Keratinocyte (primary cell): ENCODE measurements around the gene GABARAPL1. TPM values are rescaled to one million over a fixed set of nuclear protein-coding genes. Genes with fewer than 3 reads are reported as not detected.

Experiments
- DNase-seq: peaks from one replicate; pipeline ENCODE4 v3.0.0-alpha.2; 2011; ENCODE audit warnings: low read depth, missing footprints, low spot score
- FAIRE-seq: peaks from 2 replicates; lab custom pipeline; 2011; peaks lifted over from hg19 to GRCh38; lab: Jason Lieb, UNC
- H2AFZ ChIP-seq: 2 replicates; pipeline ENCODE4 v1.6.0; 2012; ENCODE audit warnings: low read length, control low read depth, inconsistent platforms; ENCODE audit not compliant: control insufficient read depth
- H3K27ac ChIP-seq: 2 replicates; pipeline ENCODE4 v1.5.1; 2011; ENCODE audit warnings: low read length; ENCODE audit not compliant: control insufficient read depth, insufficient read depth
- H3K27me3 ChIP-seq: 3 replicates; pipeline ENCODE4 v1.6.0; 2011; ENCODE audit warnings: low read length; ENCODE audit not compliant: control insufficient read depth, insufficient read depth; ENCODE audit errors: extremely low read depth
- H3K36me3 ChIP-seq, 2 experiments: 2 replicates in 1 of 2; 3 replicates in 1 of 2; pipeline ENCODE4 v1.5.1; 2011; ENCODE audit warnings: low read length in 2 of 2, mild to moderate bottlenecking in 1 of 2; ENCODE audit not compliant: control insufficient read depth in 2 of 2, insufficient read depth in 2 of 2; ENCODE audit errors: extremely low read depth in 1 of 2
- H3K4me1 ChIP-seq: 3 replicates; pipeline ENCODE4 v1.5.1; 2011; ENCODE audit warnings: low read length; ENCODE audit not compliant: control insufficient read depth, insufficient read depth; ENCODE audit errors: extremely low read depth
- H3K4me2 ChIP-seq: 3 replicates; pipeline ENCODE4 v1.6.0; 2011; ENCODE audit warnings: low read depth, low read length; ENCODE audit not compliant: control insufficient read depth, insufficient read depth; ENCODE audit errors: extremely low read depth
- H3K4me3 ChIP-seq, 3 experiments: fragments of 200-600 bp in 1 of 3; sonication (generic) in 1 of 3; 2 replicates in 2 of 3; 3 replicates in 1 of 3; pipeline ENCODE4 v1.5.1; 2011 to 2016; ENCODE audit warnings: low read length in 3 of 3, mild to moderate bottlenecking in 3 of 3, control low read depth in 2 of 3, inconsistent platforms in 1 of 3, low read depth in 1 of 3, mixed read lengths in 1 of 3, mixed run types in 1 of 3, moderate library complexity in 1 of 3; ENCODE audit not compliant: control insufficient read depth in 2 of 3, insufficient read depth in 2 of 3; ENCODE audit errors: extremely low read depth in 1 of 3
- H3K79me2 ChIP-seq: 2 replicates; pipeline ENCODE4 v1.6.0; 2012; ENCODE audit warnings: low read length; ENCODE audit not compliant: control insufficient read depth, insufficient read depth
- H3K9ac ChIP-seq: 3 replicates; pipeline ENCODE4 v1.6.0; 2011; ENCODE audit warnings: low read length; ENCODE audit not compliant: control insufficient read depth, insufficient read depth; ENCODE audit errors: extremely low read depth
- H3K9me1 ChIP-seq: 3 replicates; pipeline ENCODE4 v1.6.0; 2011; ENCODE audit warnings: low read length; ENCODE audit not compliant: control insufficient read depth, insufficient read depth; ENCODE audit errors: extremely low read depth
- H3K9me3 ChIP-seq: 2 replicates; pipeline ENCODE4 v1.5.1; 2012; ENCODE audit warnings: low read depth, low read length; ENCODE audit not compliant: control insufficient read depth
- H4K20me1 ChIP-seq: 3 replicates; pipeline ENCODE4 v1.6.0; 2011; ENCODE audit warnings: low read length; ENCODE audit not compliant: control insufficient read depth, insufficient read depth; ENCODE audit errors: extremely low read depth
- CTCF ChIP-seq, 3 experiments: IDR thresholded peaks in 1 of 3; conservative IDR thresholded peaks in 1 of 3; optimal IDR thresholded peaks in 1 of 3; 2 replicates in 2 of 3; 3 replicates in 1 of 3; pipeline versions ENCODE3 to v1.5.1; 2011; ENCODE audit warnings: low read length in 3 of 3, mild to moderate bottlenecking in 3 of 3, moderate library complexity in 2 of 3, control low read depth in 1 of 3, inconsistent platforms in 1 of 3; ENCODE audit not compliant: insufficient read depth in 2 of 3; ENCODE audit errors: extremely low read depth in 1 of 3
- EZH2 ChIP-seq: IDR thresholded peaks from one replicate; pipeline ENCODE4 v1.6.1; 2012; ENCODE audit warnings: inconsistent platforms, mild to moderate bottlenecking, low read length, moderate library complexity
- dilution Hi-C: fragments of 300-500 bp; cut with MboI; formaldehyde crosslinking; loops from one replicate; pipeline ENCODE4 v1.7.0; 2020; ENCODE audit warnings: low sequenced_read_pairs; ENCODE audit not compliant: extremely low pct_ligation_motif_present
- polyA plus RNA-seq, 5 experiments: library from polyadenylated mRNA; depleted of rRNA in 3 of 5; stranded (reverse) in 3 of 5; stranded (forward) in 1 of 5; unstranded in 1 of 5; fragments of >200 nt; gene quantifications; 1 replicate in 1 of 5; 2 replicates in 3 of 5; 3 replicates in 1 of 5; pipeline versions ENCODE4 v1.2.1 to v1.2.3, GENCODE V29; 2011 to 2012; ENCODE audit warnings: missing spikeins in 2 of 5, low read depth in 1 of 5, low replicate concordance in 1 of 5

Gene GABARAPL1
- polyA plus RNA-seq, 1 donor (not counting 4 experiments of a cell fraction or from before 2014, with no cell fraction given): 24.3 TPM

GRCh38 chr12:10165421-10165820, 47.3 kb upstream of the GABARAPL1 start:
- H3K4me1 ChIP-seq: peaks cover 12% of the 10 kb centered on the region
- no peak overlapping the region for H3K4me3 ChIP-seq
- no peaks in the 10 kb centered on the region for H4K20me1 ChIP-seq
- no peaks in the 10 kb centered on the region for H3K36me3 ChIP-seq
- no peak overlapping the region for H3K9ac ChIP-seq
- H3K9me3 ChIP-seq: no peaks in the 10 kb centered on the region
- H3K79me2 ChIP-seq: no peaks in the 10 kb centered on the region
- no peaks in the 10 kb centered on the region for H3K27me3 ChIP-seq
- no peak overlapping the region for H3K27ac ChIP-seq
- DNase-seq: no peak
- no peak overlapping the region for H3K4me2 ChIP-seq
- TF ChIP-seq CTCF (optimal IDR thresholded peaks at IDR 0.05 in 1 of 3, IDR thresholded peaks at IDR 0.05 in 1 of 3, conservative IDR thresholded peaks at IDR 0.05 in 1 of 3; ENCODE audit: extremely low read depth in 1 of 3, insufficient read depth in 2 of 3, low read length in 3 of 3) (no peak), EZH2 (no peak)
- dilution Hi-C loops: loop anchor here (10.0 kb wide), 1 partner anchor 59 kb away; no protein-coding TSS in a partner anchor
- FAIRE-seq: no peak
- H2AFZ ChIP-seq: no peak overlapping the region
- H3K9me1 ChIP-seq: no peaks in the 10 kb centered on the region

DNA sequence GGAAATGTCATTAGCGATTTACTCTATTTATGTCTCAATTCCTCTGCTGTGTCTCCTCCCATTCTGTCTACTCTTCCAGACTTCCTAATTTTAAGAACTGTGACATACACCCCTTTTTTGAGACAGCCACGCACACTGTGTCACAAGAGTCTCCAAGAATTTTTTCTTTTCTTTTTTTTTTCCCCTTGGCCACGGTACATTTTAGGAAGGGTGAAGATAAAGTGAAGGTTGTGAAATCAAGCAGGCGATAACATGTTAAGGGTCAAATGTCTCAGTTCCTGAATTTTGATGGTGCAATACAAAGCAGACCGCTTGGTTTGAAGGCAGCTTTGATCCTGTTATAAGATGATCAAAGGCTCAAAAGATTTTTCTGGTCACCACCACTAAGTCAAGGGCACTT, 45.1 kb upstream of the GABARAPL1 start:
- peaks cover 10% of the 10 kb centered on the region for H3K4me1 ChIP-seq
- DNase-seq (no peak), FAIRE-seq (no peak)
- H3K36me3 ChIP-seq: no peaks in the 10 kb centered on the region
- no peaks in the 10 kb centered on the region for H3K9me3 ChIP-seq
- H3K4me2 ChIP-seq: no peak overlapping the region
- H3K9ac ChIP-seq: no peak overlapping the region
- no peaks in the 10 kb centered on the region for H3K9me1 ChIP-seq
- no peaks in the 10 kb centered on the region for H4K20me1 ChIP-seq
- no peaks in the 10 kb centered on the region for H3K27me3 ChIP-seq
- no peak overlapping the region for H3K27ac ChIP-seq
- H2AFZ ChIP-seq: no peak overlapping the region
- dilution Hi-C loops: loop anchor here (10.0 kb wide), 1 partner anchor 57 kb away; no protein-coding TSS in a partner anchor
- no peaks in the 10 kb centered on the region for H3K79me2 ChIP-seq
- TF ChIP-seq CTCF (optimal IDR thresholded peaks at IDR 0.05 in 1 of 3, IDR thresholded peaks at IDR 0.05 in 1 of 3, conservative IDR thresholded peaks at IDR 0.05 in 1 of 3; ENCODE audit: extremely low read depth in 1 of 3, insufficient read depth in 2 of 3, low read length in 3 of 3): no peak
- no peak for TF ChIP-seq EZH2
- no peak overlapping the region for H3K4me3 ChIP-seq
